NCI-H446 (cell line): ENCODE data around the gene OPRL1.
"Not testable (repeated sequence)": the region's sequence is repeated elsewhere in the genome, so short reads cannot be mapped to it uniquely, and the experiment has no call there.

Experiments used
- DNase-seq, 2 experiments: peaks; one replicate each; lab custom pipeline; 2025; lab: John Stamatoyannopoulos, UW

OPRL1 gene

GRCh38 chr20:64116016-64116415, 36.1 kb downstream of the OPRL1 start:
- no peak for DNase-seq

DNA sequence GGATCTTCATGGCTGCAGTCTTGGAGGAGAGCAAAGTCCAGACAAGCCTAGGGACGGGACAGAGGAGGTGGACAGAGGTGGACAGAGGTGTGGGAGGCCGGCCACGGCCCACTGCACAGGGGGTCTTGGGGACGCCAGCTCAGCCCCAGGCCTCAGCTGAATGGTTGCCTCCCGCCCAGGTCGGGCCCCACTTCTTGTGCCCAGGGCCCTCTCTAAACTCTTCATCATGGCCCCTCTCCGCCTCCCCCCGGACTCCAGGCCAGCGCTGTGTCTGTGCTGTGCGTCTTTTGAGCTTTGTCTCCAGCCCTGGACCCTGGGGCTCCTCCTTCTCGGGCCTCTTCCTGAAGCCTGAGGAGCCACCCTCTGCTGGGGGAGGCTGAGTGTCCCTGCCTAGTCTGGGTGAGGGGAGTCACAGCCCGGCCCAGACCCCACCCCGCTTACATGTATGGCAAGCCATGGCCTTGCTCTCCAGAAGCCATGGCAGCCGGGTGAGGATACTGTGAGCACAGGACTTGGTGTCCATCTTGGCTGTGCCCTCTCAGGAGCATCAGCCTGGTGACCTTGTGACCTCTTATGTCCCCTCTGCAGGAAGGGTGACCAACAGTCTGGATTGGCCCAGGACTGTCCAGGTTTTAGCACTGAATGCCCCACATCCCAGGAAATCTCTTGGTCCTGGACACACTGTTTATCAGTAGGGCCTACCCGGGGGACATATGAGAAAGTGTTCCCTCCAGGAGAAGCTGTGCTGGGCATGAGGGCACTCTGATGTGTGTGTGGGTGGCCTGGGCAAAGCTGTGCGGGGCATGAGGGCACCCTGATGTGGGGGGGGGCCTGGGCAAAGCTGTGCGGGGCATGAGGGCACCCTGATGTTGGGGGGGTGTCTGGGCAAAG, 36.9 kb downstream of the OPRL1 start:
- DNase-seq, result no peak

- not testable (repeated sequence) for DNase-seq
Measured at GRCh38 chr20:64117432-64117777, 37.5 kb downstream of the OPRL1 start.

DNA sequence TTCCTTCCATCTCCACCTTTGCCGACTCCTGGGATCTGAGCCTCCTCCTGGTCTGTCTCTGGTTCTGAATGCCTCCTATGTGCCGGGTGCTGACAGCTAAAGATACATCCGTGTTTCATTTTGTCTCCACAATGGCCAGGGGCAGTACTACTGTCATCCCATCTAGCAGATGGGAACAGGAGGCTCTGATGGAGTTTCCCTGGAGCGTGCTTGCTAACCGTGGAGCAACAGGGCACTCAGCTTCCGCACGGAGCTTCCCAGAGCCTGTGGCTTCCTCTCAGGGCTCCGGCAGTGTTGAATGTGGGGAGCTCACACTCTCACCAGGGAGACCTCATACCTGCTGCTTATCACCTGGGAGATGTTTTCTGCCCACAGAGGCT, 39.4 kb downstream of the OPRL1 start:
- DNase-seq, result no peak

DNA sequence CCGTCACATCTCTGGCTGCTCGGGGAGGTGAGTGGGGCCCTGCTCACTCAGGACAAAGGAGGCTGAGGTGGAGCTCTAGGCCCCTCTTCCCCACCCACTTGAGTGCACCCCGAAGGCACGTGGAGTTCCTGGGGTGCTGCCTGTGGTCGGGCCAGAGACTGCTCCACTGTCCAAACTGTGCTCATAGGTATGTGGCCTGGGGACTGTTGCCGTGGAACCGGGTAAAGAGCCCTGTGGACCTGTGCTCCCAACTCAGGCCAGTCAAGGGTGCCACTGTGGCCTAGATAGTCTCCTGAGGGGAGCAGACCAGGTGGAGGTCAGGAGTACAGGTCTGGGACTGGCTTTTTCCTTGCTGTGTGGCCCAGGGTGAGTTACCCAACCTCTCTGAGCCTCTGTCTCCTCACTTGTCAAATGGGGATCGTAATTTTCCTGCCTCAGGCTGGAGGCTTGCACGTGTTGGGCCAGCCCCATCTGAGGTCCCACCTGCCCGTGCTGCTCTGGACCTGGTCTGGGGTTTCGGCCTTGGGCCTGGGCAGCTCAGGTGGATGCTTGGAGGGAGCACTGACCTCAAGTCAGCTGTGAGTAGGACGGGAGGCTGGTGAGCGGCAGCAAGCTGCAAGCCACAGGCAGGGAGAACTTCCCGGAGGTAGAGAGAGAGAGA, 39.9 kb downstream of the OPRL1 start:
- no peak for DNase-seq

GRCh38 chr20:64121586-64121985, 41.7 kb downstream of the OPRL1 start:
- DNase-seq, result no peak

DNA sequence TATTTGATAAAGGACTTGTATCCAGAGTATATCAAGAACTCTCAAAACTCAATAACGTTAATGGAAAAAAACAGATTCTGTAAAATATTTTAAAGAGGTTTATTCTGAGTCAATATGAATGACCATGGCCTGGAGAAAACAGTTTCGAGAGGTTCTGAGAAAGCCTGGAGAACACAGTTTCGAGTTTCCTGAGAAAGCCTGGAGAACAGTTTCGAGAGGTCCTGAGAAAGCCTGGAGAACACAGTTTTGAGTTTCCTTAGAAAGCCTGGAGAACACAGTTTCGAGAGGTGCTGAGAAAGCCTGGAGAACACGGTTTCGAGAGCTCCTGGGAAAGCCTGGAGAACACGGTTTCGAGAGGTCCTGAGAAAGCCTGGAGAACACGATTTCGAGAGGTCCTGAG, 43.0 kb downstream of the OPRL1 start:
- not testable (repeated sequence) for DNase-seq

- DNase-seq, result not testable (repeated sequence)
Measured at GRCh38 chr20:64123517-64123916, 43.6 kb downstream of the OPRL1 start.

DNA sequence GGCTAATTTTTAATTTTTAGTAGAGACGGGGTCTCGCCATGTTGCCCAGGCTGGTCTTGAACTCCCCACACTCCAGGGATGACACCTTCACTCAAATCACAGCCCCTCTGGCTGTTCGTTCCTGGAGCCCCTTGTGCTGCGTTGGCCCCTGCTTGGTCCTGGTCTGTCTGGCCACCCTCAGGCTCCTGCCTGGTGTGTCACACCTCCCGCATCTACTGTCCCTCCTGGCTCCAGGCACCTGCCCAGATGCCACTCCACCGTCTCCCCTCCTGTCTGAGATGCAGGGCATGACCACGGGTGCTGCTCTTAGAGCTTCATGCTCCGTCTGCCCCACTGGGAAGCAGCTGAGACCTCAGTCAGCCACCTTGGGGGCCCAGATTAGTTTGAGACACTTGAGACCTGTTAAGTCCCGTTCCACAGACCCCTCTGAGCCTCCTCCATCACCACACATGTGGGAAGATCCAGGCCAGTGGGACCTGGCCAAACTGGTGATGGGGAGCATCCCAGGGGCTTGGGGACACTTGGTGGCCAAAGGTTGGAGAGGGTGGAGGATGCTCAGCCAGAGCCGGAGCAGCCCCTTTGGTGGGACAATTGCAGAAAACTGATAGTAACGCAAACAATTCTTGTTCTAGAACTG, 49.4 kb downstream of the OPRL1 start:
- no peak for DNase-seq

DNA sequence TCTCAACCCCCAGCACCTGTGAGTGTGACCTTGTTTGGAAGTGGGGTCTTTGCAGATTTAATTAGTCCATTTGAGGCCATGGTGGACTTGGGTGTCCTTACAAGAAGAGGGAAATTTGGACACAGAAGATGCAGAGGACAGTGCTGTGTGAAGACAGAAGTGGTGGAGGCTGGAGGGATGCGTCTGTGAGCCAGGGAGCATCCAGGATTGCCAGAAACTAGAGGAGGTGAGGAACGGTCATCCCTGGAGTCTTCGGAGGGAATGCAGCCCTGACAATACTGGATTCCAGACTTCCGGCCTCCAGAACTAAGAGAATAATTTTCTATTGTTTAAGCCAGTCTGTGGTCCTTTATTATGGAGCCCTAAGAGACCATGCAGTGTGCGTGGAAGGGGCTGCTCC, 50.4 kb downstream of the OPRL1 start:
- DNase-seq, result no peak

GRCh38 chr20:64130876-64131275, 51.0 kb downstream of the OPRL1 start:
- DNase-seq, result no peak

DNA sequence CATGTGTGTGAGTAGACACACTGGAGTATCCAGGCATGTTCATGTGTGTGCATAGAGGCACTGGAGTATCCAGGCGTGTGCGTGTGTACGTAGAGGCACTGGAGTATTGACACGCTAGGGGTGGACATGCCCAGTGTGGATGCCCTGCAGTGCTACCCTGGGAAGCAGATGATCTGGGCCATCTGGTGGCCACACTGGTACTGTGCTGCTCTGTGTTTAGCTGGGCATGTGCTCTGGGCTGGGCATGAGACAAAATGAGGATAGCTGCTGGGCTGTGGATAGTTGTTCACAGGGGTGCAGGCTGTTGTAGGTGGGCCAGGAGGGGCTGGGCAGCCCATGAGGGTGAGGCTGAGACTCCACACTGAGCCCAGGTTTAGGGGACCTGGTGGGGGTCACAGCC, 51.5 kb downstream of the OPRL1 start:
- peak in 1 of 2 experiments; percentile 39 for DNase-seq

DNA sequence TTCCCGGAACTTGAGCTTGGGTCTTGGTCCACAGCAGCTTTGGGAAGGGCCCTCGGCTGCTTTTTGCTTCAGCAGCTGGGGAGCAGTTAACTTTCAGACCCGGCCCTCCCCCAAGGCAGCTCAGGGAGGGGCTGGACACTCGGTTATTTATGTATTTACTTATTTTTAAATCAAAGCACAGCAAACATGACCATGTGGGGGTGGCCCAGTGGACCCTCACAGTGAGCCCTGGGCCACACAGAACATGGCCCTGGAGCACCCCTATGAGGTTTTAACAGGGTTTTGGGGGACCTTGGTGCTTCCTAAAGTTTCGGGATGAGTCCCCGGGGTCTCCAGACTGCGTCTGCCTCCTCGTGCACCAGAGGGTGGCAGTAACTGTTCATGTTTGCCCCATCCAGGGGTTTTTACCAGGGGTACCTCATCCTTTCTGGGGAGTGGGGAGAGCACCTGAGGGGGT, 54.1 kb downstream of the OPRL1 start:
- DNase-seq, result no peak

DNA sequence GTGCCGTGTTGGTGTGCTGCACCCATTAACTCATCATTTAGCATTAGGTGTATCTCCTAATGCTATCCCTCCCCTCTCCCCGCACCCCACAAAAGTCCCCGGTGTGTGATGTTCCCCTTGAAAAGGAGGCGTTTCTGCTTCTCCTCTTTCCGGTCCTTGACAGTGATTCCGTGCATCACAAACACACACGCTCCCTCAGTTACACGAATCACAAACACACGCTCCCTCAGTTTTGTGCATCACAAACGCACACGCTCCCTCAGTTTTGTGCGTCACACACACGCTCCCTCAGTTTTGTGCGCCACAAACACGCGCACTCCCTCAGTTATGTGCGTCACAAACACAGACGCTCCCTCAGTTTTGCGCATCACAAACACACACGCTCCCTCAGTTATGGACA, 54.9 kb downstream of the OPRL1 start:
- not testable (repeated sequence) for DNase-seq

- no peak for DNase-seq
Measured at GRCh38 chr20:64136004-64136710, 56.3 kb downstream of the OPRL1 start.

DNA sequence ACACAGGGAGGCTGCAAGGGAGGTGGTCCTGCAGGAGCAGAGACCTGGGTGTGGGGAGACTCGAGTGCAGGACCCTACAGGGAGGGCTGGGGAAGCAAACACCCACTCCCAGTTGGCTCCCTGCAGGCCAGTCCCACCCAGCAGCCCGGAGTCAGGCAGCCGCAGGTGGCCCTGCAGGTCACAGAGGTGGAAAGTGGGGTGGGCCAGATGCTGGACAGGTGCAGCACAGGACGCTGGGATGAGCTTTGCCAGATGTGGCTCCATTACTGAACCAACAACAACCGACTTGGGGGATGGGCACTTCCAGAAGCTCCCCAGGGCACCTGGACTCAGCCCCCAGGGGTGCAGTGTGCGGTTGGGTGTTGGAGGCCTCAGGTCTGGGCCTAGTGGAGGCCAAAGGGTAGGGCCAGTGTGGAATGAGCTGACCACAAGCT, 57.7 kb downstream of the OPRL1 start:
- no peak for DNase-seq

GRCh38 chr20:64138276-64138815, 58.5 kb downstream of the OPRL1 start:
- no peak for DNase-seq

- no peak for DNase-seq
Measured at GRCh38 chr20:64139199-64140060, 59.5 kb downstream of the OPRL1 start.

DNA sequence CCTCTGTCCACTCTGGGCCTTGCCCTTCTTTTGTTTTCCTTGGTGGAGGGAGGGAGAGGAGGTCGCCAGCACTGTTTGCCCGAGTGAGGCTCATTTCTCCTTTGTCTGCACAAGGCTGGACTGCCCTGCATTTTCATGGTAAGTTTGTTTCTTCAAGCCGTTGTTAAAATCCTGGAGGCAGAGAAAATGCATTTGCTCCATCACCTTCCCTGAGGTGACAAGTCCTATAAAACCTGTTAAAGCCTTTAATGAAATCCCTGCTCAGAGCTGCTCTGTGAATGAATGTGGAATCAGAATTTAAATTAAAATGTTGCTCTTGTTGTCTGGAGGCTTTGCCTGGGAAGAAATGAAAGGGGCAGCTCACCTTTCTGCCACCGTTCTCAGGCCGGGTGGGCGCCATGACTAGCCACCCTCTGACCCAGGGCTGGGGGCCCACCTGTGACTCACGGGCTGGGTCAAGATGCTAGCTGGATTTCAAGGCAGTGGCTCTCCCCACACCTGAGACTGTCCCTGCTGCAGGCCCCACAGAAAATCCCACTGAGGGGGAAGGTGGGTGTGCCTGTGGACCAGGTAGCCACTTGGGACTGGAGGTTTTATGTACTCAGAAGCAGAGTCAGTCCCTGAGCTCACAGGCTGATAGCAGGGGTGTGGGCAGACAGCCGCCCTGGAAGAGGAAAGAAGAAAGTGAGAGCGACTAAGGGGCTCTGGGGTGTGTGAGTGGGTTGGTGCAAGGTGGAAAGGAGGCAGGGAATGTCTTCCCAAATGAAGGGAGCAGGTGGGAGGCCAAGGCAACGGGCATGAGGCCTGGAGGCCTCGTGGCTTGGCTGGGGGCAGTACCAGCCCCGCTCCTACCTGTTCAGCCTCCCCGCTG, 60.4 kb downstream of the OPRL1 start:
- DNase-seq, result no peak

DNA sequence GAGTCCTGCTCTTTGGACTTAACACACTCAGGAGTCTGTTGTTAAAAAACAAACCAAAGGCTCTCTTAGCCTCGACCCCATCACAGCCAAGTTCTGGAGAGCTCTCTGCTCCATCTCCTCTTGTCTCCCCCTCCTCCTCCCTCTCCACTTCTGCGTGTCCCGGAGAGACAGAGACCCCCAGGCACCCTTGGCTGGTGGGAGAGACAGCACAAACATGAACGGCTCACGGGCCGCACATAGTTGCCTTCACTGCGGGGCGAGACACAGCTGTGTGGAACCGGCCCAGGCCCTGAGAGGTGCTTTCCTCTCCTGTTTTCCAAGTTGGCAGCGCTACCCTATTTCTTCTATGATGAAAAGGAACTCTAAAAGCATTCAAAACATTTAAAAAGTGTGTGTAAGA, 61.1 kb downstream of the OPRL1 start:
- DNase-seq, result no peak
